ENCODE results near the gene RNF152. TPM values are rescaled to one million over a fixed set of nuclear protein-coding genes. Genes with fewer than 3 reads are reported as not detected.

Gene RNF152
- total RNA-seq, 4 donors from 2014 or later, result 4.2 to 20.5 (median 14.0) TPM

DNA sequence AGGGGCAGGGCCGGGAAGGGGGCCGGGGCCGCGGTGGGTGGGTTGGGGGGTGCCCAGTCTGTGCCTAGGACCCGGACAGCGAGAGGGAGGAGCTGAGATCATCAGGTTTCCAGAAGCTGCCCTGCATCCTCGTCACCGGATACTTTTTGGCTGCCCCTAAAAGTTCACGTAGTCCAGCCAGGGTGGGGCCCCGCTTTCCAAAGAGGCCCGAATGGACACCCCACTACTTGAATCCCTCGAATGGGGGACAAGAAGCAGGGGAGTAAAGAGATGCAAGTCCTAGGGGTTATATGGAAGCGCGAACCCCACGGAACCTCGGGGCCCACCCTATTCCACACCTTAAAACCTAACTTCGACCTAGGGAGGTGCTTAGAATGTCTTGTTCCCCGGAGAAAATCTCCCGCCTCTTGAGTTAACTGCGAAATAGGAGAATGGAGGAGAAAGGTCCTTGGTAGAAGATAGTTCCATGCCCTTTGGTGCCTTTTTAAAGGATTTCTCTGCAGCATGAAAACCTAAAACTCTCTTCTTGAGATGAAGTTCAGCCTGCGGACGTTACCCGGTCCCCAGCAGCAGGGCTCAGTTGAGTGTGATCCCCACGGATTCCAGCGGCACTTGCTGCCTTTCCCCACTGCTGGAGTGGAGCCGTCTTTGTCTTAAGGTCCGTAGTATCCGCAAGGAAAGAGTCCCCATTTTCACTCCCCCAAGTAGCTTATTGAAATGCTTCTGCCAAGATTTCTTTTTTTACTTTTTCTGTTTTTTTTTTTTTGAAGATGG lies 2.1 kb upstream of the RNF152 start:
- DNase-seq (ENCODE audit: low spot score) (no peak), ATAC-seq (ENCODE audit: low FRiP score) (no peak)
- TF ChIP-seq, protein P1, sequence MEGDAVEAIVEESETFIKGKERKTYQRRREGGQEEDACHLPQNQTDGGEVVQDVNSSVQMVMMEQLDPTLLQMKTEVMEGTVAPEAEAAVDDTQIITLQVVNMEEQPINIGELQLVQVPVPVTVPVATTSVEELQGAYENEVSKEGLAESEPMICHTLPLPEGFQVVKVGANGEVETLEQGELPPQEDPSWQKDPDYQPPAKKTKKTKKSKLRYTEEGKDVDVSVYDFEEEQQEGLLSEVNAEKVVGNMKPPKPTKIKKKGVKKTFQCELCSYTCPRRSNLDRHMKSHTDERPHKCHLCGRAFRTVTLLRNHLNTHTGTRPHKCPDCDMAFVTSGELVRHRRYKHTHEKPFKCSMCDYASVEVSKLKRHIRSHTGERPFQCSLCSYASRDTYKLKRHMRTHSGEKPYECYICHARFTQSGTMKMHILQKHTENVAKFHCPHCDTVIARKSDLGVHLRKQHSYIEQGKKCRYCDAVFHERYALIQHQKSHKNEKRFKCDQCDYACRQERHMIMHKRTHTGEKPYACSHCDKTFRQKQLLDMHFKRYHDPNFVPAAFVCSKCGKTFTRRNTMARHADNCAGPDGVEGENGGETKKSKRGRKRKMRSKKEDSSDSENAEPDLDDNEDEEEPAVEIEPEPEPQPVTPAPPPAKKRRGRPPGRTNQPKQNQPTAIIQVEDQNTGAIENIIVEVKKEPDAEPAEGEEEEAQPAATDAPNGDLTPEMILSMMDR (IDR thresholded peaks at IDR 0.05), result no peak

GRCh38 chr18:61893971-61894750 lies 1.4 kb upstream of the RNF152 start:
- DNase-seq (ENCODE audit: low spot score) (no peak), ATAC-seq (ENCODE audit: low FRiP score) (peak; percentile 87)
- TF ChIP-seq, protein P1 (IDR thresholded peaks at IDR 0.05), result no peak

DNA sequence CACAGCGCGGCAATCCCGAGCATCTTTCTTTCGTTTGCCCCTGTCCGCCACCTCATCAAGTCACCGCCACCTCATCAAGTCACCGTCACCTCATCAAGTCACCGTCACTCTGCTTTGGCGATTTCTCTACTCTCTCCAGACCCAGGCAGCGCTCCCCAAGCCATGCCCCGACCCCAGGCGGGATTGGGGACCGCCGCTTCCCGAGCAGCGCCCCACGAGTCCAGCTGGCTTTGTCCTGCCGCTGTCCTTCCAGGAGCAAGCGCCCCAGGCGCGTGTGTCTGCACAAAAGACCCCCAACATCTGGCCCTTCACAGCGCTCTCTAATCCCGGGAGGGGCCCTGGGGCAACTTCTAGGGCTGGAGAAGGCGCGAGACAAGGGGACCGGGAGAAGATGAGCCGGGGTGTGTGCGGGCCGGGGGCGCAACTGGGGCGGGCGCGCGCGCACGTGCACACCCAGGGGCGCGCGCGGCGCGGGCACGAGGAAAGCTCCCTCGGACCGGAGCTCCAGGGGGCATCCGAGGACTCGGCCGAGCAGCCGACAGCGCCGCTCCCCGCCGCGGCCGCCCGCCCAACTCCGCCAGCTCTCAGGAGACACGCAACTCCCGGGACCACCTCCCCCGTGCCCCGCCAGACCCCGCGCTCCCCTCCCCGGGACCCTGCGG lies 633 bp upstream of the RNF152 start:
- DNase-seq (ENCODE audit: low spot score), result no peak
- ATAC-seq (ENCODE audit: low FRiP score), result peak; percentile 46
- TF ChIP-seq, protein P1 (IDR thresholded peaks at IDR 0.05), result no peak

- ATAC-seq (ENCODE audit: low FRiP score) (no peak), DNase-seq (ENCODE audit: low spot score) (no peak)
- TF ChIP-seq, protein P1 (IDR thresholded peaks at IDR 0.05), result no peak
These were observed 913 bp downstream of the RNF152 start for GRCh38 chr18:61891894-61892293.

DNA sequence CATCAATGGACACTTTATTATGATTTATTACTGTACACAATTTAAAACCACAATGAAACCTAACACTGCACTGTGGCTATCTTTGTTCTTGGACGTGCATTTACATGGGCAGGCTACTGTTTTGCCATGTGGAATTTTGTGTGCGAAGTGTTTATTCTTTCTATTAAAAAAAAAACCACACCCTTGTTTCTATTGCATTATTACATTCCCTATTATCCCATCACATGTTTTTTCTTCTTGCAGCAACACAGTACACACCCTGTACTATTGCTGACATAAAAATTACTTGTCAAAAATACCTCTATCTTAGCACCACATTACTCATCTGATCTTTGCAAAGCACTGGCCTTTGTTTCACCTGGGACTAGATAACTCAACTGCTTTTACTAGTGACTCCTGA lies 1.5 kb downstream of the RNF152 start:
- ATAC-seq (ENCODE audit: low FRiP score) (no peak), DNase-seq (ENCODE audit: low spot score) (no peak)
- TF ChIP-seq, protein P1 (IDR thresholded peaks at IDR 0.05), result no peak

DNA sequence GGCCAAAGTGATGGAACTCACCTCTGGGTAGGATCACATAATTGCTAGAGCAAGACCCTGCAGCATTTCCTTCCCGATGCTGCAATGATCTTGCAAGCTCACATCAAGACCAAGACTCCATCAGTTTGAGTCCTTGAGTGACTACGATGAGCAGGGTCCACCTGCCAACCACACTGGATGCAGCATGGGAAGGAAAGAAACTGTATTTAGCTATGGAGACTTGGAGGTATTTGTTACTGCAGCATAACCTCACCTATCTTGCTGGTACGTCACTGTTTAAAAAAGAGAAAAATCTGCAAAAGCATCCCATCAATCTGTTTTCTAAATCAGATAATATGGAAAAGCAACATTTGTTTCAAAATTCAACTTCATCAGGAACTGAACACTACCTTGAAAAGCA lies 2.5 kb downstream of the RNF152 start:
- ATAC-seq (ENCODE audit: low FRiP score) (no peak), DNase-seq (ENCODE audit: low spot score) (no peak)
- TF ChIP-seq, protein P1 (IDR thresholded peaks at IDR 0.05), result no peak

All from omental fat pad (tissue), 4 donors.